Measurements from ENCODE around the gene NDUFB8.

NDUFB8 gene

GRCh38 chr10:100553929-100554328, 24.3 kb upstream of the NDUFB8 start:
- Histone ChIP-seq H3K9me3 (ENCODE audit: severe bottlenecking) (no peaks in the 10 kb centered on the region), H3K27ac (no peak overlapping the region), H3K4me3 (ENCODE audit: low read depth, low read length) (no peak overlapping the region), H3K27me3 (ENCODE audit: insufficient read depth, low read depth, severe bottlenecking) (no peaks in the 10 kb centered on the region), H3K36me3 (peaks cover 8% of the 10 kb centered on the region)
- DNase-seq, result no peak
- TF ChIP-seq, protein P1, sequence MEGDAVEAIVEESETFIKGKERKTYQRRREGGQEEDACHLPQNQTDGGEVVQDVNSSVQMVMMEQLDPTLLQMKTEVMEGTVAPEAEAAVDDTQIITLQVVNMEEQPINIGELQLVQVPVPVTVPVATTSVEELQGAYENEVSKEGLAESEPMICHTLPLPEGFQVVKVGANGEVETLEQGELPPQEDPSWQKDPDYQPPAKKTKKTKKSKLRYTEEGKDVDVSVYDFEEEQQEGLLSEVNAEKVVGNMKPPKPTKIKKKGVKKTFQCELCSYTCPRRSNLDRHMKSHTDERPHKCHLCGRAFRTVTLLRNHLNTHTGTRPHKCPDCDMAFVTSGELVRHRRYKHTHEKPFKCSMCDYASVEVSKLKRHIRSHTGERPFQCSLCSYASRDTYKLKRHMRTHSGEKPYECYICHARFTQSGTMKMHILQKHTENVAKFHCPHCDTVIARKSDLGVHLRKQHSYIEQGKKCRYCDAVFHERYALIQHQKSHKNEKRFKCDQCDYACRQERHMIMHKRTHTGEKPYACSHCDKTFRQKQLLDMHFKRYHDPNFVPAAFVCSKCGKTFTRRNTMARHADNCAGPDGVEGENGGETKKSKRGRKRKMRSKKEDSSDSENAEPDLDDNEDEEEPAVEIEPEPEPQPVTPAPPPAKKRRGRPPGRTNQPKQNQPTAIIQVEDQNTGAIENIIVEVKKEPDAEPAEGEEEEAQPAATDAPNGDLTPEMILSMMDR (IDR thresholded peaks at IDR 0.05; ENCODE audit: low read depth, low read length), result no peak

GRCh38 chr10:100551738-100552137, 22.1 kb upstream of the NDUFB8 start:
- Histone ChIP-seq H3K36me3 (peaks cover 30% of the 10 kb centered on the region), H3K4me3 (ENCODE audit: low read depth, low read length) (no peak overlapping the region), H3K9me3 (ENCODE audit: severe bottlenecking) (no peaks in the 10 kb centered on the region), H3K27me3 (ENCODE audit: insufficient read depth, low read depth, severe bottlenecking) (no peaks in the 10 kb centered on the region), H3K27ac (no peak overlapping the region)
- no peak for DNase-seq
- TF ChIP-seq, protein P1 (IDR thresholded peaks at IDR 0.05; ENCODE audit: low read depth, low read length), result no peak

DNA sequence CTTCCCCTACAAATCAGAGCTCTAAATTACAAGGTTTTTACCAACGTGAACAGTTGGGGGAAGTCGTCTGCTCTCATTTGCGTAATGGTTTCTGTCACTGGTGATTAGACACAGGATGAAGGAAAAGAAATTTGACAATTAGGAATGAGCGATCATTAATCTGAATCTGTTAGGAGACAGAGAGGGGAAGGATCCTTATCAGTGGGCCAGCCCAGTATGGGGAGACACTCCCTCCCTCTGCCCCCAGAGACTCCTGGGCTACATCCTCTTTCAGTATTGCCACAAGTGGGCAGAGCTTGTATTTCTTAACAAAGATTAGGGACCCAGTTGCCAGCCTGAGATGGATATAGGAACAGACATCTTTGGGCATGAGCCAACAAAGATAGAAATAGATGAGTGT, 21.5 kb upstream of the NDUFB8 start:
- Histone ChIP-seq H3K27ac (no peak overlapping the region), H3K4me3 (ENCODE audit: low read depth, low read length) (no peak overlapping the region), H3K27me3 (ENCODE audit: insufficient read depth, low read depth, severe bottlenecking) (no peaks in the 10 kb centered on the region), H3K36me3 (peaks cover 34% of the 10 kb centered on the region), H3K9me3 (ENCODE audit: severe bottlenecking) (no peaks in the 10 kb centered on the region)
- no peak for DNase-seq
- TF ChIP-seq, protein P1 (IDR thresholded peaks at IDR 0.05; ENCODE audit: low read depth, low read length), result no peak

DNA sequence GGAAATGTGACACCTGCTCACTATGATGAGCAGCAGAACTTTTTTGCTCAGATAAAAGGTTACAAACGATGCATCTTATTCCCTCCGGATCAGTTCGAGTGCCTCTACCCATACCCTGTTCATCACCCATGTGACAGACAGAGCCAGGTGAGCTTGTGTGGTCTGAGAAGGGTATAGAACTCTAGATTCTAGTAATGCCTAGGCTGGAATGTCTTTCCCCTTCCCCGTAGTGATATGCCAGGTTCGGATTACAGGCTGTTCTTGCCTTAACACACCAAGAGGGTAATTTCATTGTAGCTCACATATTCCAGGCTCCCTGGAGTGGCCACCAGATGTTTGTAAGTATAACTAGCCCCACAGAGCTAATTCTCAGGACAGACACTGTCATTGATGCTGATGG, 15.3 kb upstream of the NDUFB8 start:
- H3K36me3 ChIP-seq, result peaks cover 92% of the 10 kb centered on the region

GRCh38 chr10:100537475-100537874, 7.8 kb upstream of the NDUFB8 start:
- Histone ChIP-seq H3K27me3 (ENCODE audit: insufficient read depth, low read depth, severe bottlenecking) (no peaks in the 10 kb centered on the region), H3K36me3 (peaks cover 47% of the 10 kb centered on the region), H3K27ac (no peak overlapping the region), H3K9me3 (ENCODE audit: severe bottlenecking) (no peaks in the 10 kb centered on the region), H3K4me3 (ENCODE audit: low read depth, low read length) (no peak overlapping the region)
- TF ChIP-seq, protein P1 (IDR thresholded peaks at IDR 0.05; ENCODE audit: low read depth, low read length), result no peak
- no peak for DNase-seq

More for the DNA sequence above, 15.3 kb upstream of the NDUFB8 start:
- Histone ChIP-seq H3K9me3 (ENCODE audit: severe bottlenecking) (no peaks in the 10 kb centered on the region), H3K4me3 (ENCODE audit: low read depth, low read length) (no peak overlapping the region), H3K27me3 (ENCODE audit: insufficient read depth, low read depth, severe bottlenecking) (no peaks in the 10 kb centered on the region), H3K27ac (no peak overlapping the region)
- no peak for DNase-seq
- TF ChIP-seq, protein P1 (IDR thresholded peaks at IDR 0.05; ENCODE audit: low read depth, low read length), result no peak

DNA sequence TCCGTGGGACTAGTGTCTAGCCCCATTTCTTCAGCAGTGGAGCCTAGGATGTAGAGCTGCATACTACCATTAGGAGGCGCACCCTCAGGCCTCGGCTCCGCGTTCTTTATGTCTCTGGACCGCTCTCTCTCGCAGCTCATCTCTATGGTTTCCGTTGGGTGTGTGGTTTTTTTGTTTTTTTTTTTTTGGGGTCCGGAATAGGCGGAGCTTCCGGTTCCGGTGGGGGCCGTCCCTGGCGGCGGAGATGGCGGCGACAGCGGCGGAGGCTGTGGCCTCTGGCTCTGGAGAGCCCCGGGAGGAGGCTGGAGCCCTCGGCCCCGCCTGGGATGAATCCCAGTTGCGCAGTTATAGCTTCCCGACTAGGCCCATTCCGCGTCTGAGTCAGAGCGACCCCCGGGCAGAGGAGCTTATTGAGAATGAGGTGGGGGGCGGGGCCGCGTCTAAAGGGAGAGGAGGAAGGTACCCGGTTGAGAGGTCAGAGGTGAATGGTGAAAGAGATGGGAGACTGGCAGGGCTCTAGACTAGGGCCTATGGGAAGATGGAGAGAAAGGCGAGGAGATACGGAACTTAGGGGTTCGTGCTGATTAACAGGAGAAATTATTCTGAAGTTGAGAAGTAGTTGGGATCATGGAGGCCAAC, 6.2 kb upstream of the NDUFB8 start, which contains the start of gene HIF1AN:
TSS of gene HIF1AN (plus strand) at position 229 of the 639 bp plus-strand sequence. CDS start at position 245, 16 bp downstream.
- Histone ChIP-seq H3K36me3 (peaks cover 31% of the 10 kb centered on the region), H3K9me3 (ENCODE audit: severe bottlenecking) (no peaks in the 10 kb centered on the region), H3K4me3 (ENCODE audit: low read depth, low read length) (peak within 1 kb of the TSS; percentile 79), H3K27ac (peak within 1 kb of the TSS; percentile 68), H3K27me3 (ENCODE audit: insufficient read depth, low read depth, severe bottlenecking) (no peaks in the 10 kb centered on the region)
- peak; percentile 94 for DNase-seq
- TF ChIP-seq, protein P1 (IDR thresholded peaks at IDR 0.05; ENCODE audit: low read depth, low read length), result peak; percentile 93
